IMR-90 (cell line): Measurements from ENCODE around the gene HSF2BP. TPM values are rescaled to one million over a fixed set of nuclear protein-coding genes. Genes with fewer than 3 reads are reported as not detected.

Experiments used
- ATAC-seq: fragments of 200-7000 bp; cut with Tn5 transposase; 2 replicates; pipeline ENCODE4 v1.9.1; 2020; ENCODE audit warnings: low read depth, mild to moderate bottlenecking, moderate library complexity
- BruUV-seq: library from RNA; stranded (reverse); fragments of 400-500 nt; replicated peaks from 2 replicates; lab custom pipeline; 2021; lab: Mats Ljungman, UMichigan
- CTCF ChIA-PET: fragments of 300-600 bp; formaldehyde crosslinking; extraction: SDS; loops from one replicate; lab custom pipeline; 2021; ENCODE audit warnings: antibody characterized with exemption; lab: Yijun Ruan, JAX
- POLR2A ChIA-PET: fragments of 300-600 bp; sonication (Branson Sonifier 250); formaldehyde crosslinking; loops from one replicate; lab custom pipeline; 2022; ENCODE audit warnings: antibody characterized with exemption; ENCODE audit not compliant: unreplicated experiment; lab: Charles Lee
- DNase-seq: peaks from one replicate; pipeline ENCODE4 v3.0.0; 2013
- H2AFZ ChIP-seq: replicated peaks from 2 replicates; pipeline ENCODE3; 2013; ENCODE audit warnings: low read length, mild to moderate bottlenecking; ENCODE audit not compliant: poor library complexity
- H2AK5ac ChIP-seq: 2 replicates; pipeline ENCODE4 v1.6.1; 2013; ENCODE audit warnings: low read depth, low read length, inconsistent platforms
- H2AK9ac ChIP-seq: replicated peaks from 2 replicates; pipeline ENCODE3; 2013; ENCODE audit warnings: mild to moderate bottlenecking, low read depth, low read length, moderate library complexity; ENCODE audit not compliant: poor library complexity
- H2BK120ac ChIP-seq: 2 replicates; pipeline ENCODE4 v1.6.1; 2013; ENCODE audit warnings: low read depth, low read length, inconsistent platforms
- H2BK15ac ChIP-seq: 3 replicates; pipeline ENCODE4 v1.6.1; 2013; ENCODE audit warnings: low read depth, low read length, inconsistent platforms
- H2BK20ac ChIP-seq: 2 replicates; pipeline ENCODE4 v1.6.1; 2013; ENCODE audit warnings: low read depth, mild to moderate bottlenecking, inconsistent platforms, low read length, moderate library complexity
- H2BK5ac ChIP-seq: 2 replicates; pipeline ENCODE4 v1.6.1; 2013; ENCODE audit warnings: mild to moderate bottlenecking, low read depth, low read length, inconsistent platforms; ENCODE audit not compliant: poor library complexity, severe bottlenecking
- H3K14ac ChIP-seq: replicated peaks from 2 replicates; pipeline ENCODE4 v1.6.1; 2013; ENCODE audit warnings: low read depth, low read length, inconsistent platforms
- H3K18ac ChIP-seq: 2 replicates; pipeline ENCODE4 v1.6.1; 2013; ENCODE audit warnings: low read depth, low read length, control low read depth
- H3K23ac ChIP-seq: 2 replicates; pipeline ENCODE4 v1.6.1; 2013; ENCODE audit warnings: low read depth, low read length, inconsistent platforms
- H3K27ac ChIP-seq: 2 replicates; pipeline ENCODE4 v1.5.1; 2013; ENCODE audit warnings: mild to moderate bottlenecking, control low read depth, low read length; ENCODE audit not compliant: insufficient read depth
- H3K27me3 ChIP-seq: 2 replicates; pipeline ENCODE4 v1.6.1; 2013; ENCODE audit warnings: low read length; ENCODE audit not compliant: control insufficient read depth, insufficient read depth
- H3K36me3 ChIP-seq: 2 replicates; pipeline ENCODE4 v1.6.1; 2013; ENCODE audit warnings: low read length, mixed read lengths; ENCODE audit not compliant: control insufficient read depth, insufficient read depth
- H3K4ac ChIP-seq: 2 replicates; pipeline ENCODE4 v1.6.1; 2013; ENCODE audit warnings: low read depth, low read length, inconsistent platforms
- H3K4me1 ChIP-seq: 2 replicates; pipeline ENCODE4 v1.6.1; 2013; ENCODE audit warnings: low read length, mixed read lengths; ENCODE audit not compliant: control insufficient read depth, insufficient read depth
- H3K4me2 ChIP-seq: 2 replicates; pipeline ENCODE4 v1.6.1; 2013; ENCODE audit warnings: low read depth, mild to moderate bottlenecking, control low read depth, low read length, moderate library complexity
- H3K4me3 ChIP-seq: 2 replicates; pipeline ENCODE4 v1.5.1; 2013; ENCODE audit warnings: low read depth, mild to moderate bottlenecking, control low read depth, low read length, moderate library complexity; ENCODE audit not compliant: insufficient read depth
- H3K56ac ChIP-seq: 2 replicates; pipeline ENCODE4 v1.6.1; 2013; ENCODE audit warnings: low read length, inconsistent platforms; ENCODE audit not compliant: insufficient read depth; ENCODE audit errors: extremely low read depth
- H3K79me1 ChIP-seq, 2 experiments: 2 replicates each; pipeline ENCODE4 v1.6.1; 2013; ENCODE audit warnings: low read length in 2 of 2, inconsistent platforms in 1 of 2, low read depth in 1 of 2
- H3K9ac ChIP-seq: 2 replicates; pipeline ENCODE4 v1.6.1; 2013; ENCODE audit warnings: low read depth, low read length, control low read depth
- H3K9me1 ChIP-seq: 2 replicates; pipeline ENCODE4 v1.6.1; 2013; ENCODE audit warnings: low read length, inconsistent platforms; ENCODE audit not compliant: insufficient read depth
- H3K9me3 ChIP-seq: 2 replicates; pipeline ENCODE4 v1.6.1; 2013; ENCODE audit warnings: low read length; ENCODE audit not compliant: control insufficient read depth, insufficient read depth
- H4K20me1 ChIP-seq: 2 replicates; pipeline ENCODE4 v1.6.1; 2013; ENCODE audit warnings: low read length, inconsistent platforms; ENCODE audit not compliant: insufficient read depth
- H4K5ac ChIP-seq: 2 replicates; pipeline ENCODE4 v1.6.1; 2013; ENCODE audit warnings: mild to moderate bottlenecking, low read depth, low read length, control low read depth
- H4K8ac ChIP-seq, 2 experiments: 2 replicates each; pipeline ENCODE4 v1.6.1; 2013; ENCODE audit warnings: low read depth in 2 of 2, low read length in 2 of 2, control low read depth in 1 of 2, inconsistent platforms in 1 of 2
- H4K91ac ChIP-seq: 2 replicates; pipeline ENCODE4 v1.6.1; 2013; ENCODE audit warnings: low read depth, low read length, inconsistent platforms; ENCODE audit not compliant: insufficient read depth
- BHLHE40 ChIP-seq: fragments of 150-350 bp; IDR thresholded peaks from 2 replicates; pipeline ENCODE4 v1.6.1; 2016; ENCODE audit warnings: mild to moderate bottlenecking, low read depth, low read length
- CEBPB ChIP-seq: IDR thresholded peaks from 2 replicates; pipeline ENCODE4 v1.6.1; 2012; ENCODE audit warnings: low read depth, low read length, improper control_type of control experiment
- CHD1 ChIP-seq: IDR thresholded peaks from 2 replicates; pipeline ENCODE4 v1.6.1; 2012; ENCODE audit warnings: low read depth, low read length, improper control_type of control experiment
- ELK1 ChIP-seq: fragments of 150-350 bp; IDR thresholded peaks from 2 replicates; pipeline ENCODE4 v1.6.1; 2016; ENCODE audit warnings: low read depth, mild to moderate bottlenecking, low read length, moderate library complexity, borderline replicate concordance
- FOS ChIP-seq: fragments of 150-350 bp; IDR thresholded peaks from 2 replicates; pipeline ENCODE4 v1.6.1; 2016; ENCODE audit warnings: low read depth, low read length
- MAFK ChIP-seq: IDR thresholded peaks from 2 replicates; pipeline ENCODE4 v1.6.1; 2012; ENCODE audit warnings: low read depth, low read length, improper control_type of control experiment
- MAZ ChIP-seq: IDR thresholded peaks from 2 replicates; pipeline ENCODE4 v1.6.1; 2012; ENCODE audit warnings: low read depth, mild to moderate bottlenecking, low read length, improper control_type of control experiment, moderate library complexity, borderline replicate concordance
- MXI1 ChIP-seq: IDR thresholded peaks from 2 replicates; pipeline ENCODE4 v1.6.1; 2012; ENCODE audit warnings: low read depth, mild to moderate bottlenecking, low read length, moderate library complexity, borderline replicate concordance
- NFE2L2 ChIP-seq: fragments of 150-350 bp; IDR thresholded peaks from 2 replicates; pipeline ENCODE4 v1.6.1; 2016; ENCODE audit warnings: low read depth, mild to moderate bottlenecking, low read length
- POLR2A ChIP-seq: IDR thresholded peaks from 2 replicates; pipeline ENCODE4 v1.6.1; 2012; ENCODE audit warnings: mild to moderate bottlenecking, low read depth, low read length
- RAD21 ChIP-seq: IDR thresholded peaks from 2 replicates; pipeline ENCODE4 v1.6.1; 2012; ENCODE audit warnings: low read length, improper control_type of control experiment
- RCOR1 ChIP-seq: IDR thresholded peaks from 2 replicates; pipeline ENCODE4 v1.6.1; 2012; ENCODE audit warnings: mild to moderate bottlenecking, low read length, improper control_type of control experiment; ENCODE audit not compliant: insufficient replicate concordance
- RFX5 ChIP-seq: IDR thresholded peaks from 2 replicates; pipeline ENCODE4 v1.8.0; 2012; ENCODE audit warnings: low read depth, mild to moderate bottlenecking, low read length, moderate library complexity
- SMC3 ChIP-seq: fragments of 150-350 bp; IDR thresholded peaks from 2 replicates; pipeline ENCODE4 v1.6.1; 2016; ENCODE audit warnings: low read depth, mild to moderate bottlenecking, antibody characterized with exemption, low read length, moderate library complexity
- WGBS, 2 experiments: methylation state at CpG; one replicate each; pipeline versions ENCODE4 v1.1.5 to v1.1.7; 2013; ENCODE audit warnings: missing lambda C conversion rate in 2 of 2; ENCODE audit not compliant: insufficient read length in 1 of 2; ENCODE audit errors: extremely low coverage in 2 of 2; 5-methylcytosine and 5-hydroxymethylcytosine counted together
- dilution Hi-C: fragments of 300-500 bp; cut with HindIII; formaldehyde crosslinking; loops from one replicate; pipeline ENCODE4 v1.14.3; 2018; ENCODE audit warnings: low sequenced_read_pairs; ENCODE audit not compliant: unreplicated experiment
- in situ Hi-C: fragments of 300-500 bp; cut with MboI; formaldehyde crosslinking; loops from 3 replicates; pipeline ENCODE4 v1.14.3; 2019; ENCODE audit warnings: low sequenced_read_pairs, inconsistent platforms, mixed read lengths
- intact Hi-C: fragments of 100-400 bp; cut with micrococcal nuclease; formaldehyde crosslinking; loops from 2 replicates; pipeline ENCODE4 v1.10.0; 2022
- polyA plus RNA-seq, 3 experiments: library from polyadenylated mRNA; depleted of rRNA; stranded (reverse); fragments of >200 nt; gene quantifications; 2 replicates each; pipeline ENCODE4 v1.2.3, GENCODE V29; 2012; ENCODE audit warnings: low replicate concordance in 1 of 3
- total RNA-seq: library from RNA; depleted of rRNA; stranded (reverse); fragments of >200 nt; gene quantifications from 2 replicates; pipeline ENCODE4 v1.2.3, GENCODE V29; 2012
- TF ChIP-seq, protein P1 (sequence below): fragments of 150-350 bp; IDR thresholded peaks from 2 replicates; pipeline ENCODE4 v1.6.1; 2017; ENCODE audit warnings: mild to moderate bottlenecking, antibody characterized with exemption, low read length, low read depth

HSF2BP gene
- total and polyA plus RNA-seq, 2 of the 4 experiments (the other 2 are of a cell fraction): 0.87 to 0.90 TPM

DNA sequence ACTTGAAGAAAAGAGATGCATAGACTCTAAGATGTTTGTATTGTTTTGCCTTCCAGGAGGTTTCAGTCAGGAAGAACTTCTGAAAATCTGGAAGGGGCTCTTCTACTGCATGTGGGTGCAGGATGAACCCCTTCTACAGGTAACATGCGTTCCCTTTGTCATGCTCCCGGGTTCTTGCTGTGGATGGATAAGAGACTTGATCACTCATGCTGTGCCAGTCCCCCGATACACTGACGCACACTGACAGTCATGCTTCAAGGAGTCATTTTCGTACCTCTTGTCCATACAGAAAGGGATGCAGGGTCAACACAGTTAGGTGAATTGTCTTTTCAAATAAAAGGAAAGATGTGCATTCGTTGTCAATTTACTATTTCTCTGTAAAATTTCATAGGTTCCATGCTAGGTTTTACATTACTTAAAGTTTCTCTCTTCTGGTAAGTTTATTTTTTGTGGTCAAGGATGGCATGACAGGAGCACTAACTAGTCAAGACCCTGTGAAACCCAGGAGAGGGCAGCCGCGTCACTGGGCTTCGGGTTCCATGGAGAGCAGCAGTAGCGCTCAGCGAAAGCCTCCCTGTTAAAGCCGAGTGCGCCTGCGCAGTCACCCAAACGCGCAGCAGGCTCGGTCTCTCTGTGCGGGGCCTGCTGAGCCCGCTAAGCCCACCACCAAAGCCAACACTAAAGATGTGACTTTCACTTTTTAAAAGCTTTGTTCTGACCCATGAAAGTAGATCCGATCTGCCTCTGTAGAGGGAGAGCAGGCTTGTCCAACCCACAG is 10.7 kb upstream of the HSF2BP start:
- ChIA-PET CTCF (no interaction called here), POLR2A (no interaction called here)
- intact Hi-C loops (loop anchor here (10.0 kb wide), 1 partner anchor 55 kb away; no protein-coding TSS in a partner anchor), in situ Hi-C loops (no loop called here), dilution Hi-C loops (no loop called here)
- Histone ChIP-seq H3K4me2 (no peak overlapping the region), H3K27me3 (no peaks in the 10 kb centered on the region), H2AK9ac (no peak overlapping the region), H3K9me3 (no peaks in the 10 kb centered on the region), H2AFZ (no peak overlapping the region), H4K20me1 (peaks cover 24% of the 10 kb centered on the region; the same call in 1 of the 2 replicates), H2BK15ac (no peak overlapping the region), H2BK20ac (no peak overlapping the region), H3K4me1 (no peaks in the 10 kb centered on the region), H2AK5ac (no peak overlapping the region), H3K56ac (no peak overlapping the region), H3K27ac (no peak overlapping the region), H4K91ac (no peak overlapping the region), H3K4me3 (no peak overlapping the region), H3K18ac (no peak overlapping the region), H3K9ac (no peak overlapping the region), H4K8ac (no peak overlapping the region), H4K5ac (no peak overlapping the region), H3K36me3 (peaks cover 23% of the 10 kb centered on the region), H3K23ac (no peak overlapping the region), H3K79me1 (peaks cover 36 to 51% of the 10 kb centered on the region in 2 experiments), H3K4ac (no peak overlapping the region), H2BK5ac (no peak overlapping the region), H3K14ac (no peak overlapping the region), H3K9me1 (peaks cover 7% of the 10 kb centered on the region), H2BK120ac (no peak overlapping the region)
- ATAC-seq (no peak), DNase-seq (no peak)
- WGBS, 2 experiments: 95% methylated on average over 8 of the region's 20 CpGs; no CpG with 5 or more reads in 1 of the 2 experiments
- BruUV-seq: no TSS peak
- TF ChIP-seq BHLHE40 (no peak), POLR2A (no peak), RFX5 (no peak), MAZ (no peak), NFE2L2 (no peak), RCOR1 (no peak), SMC3 (no peak), CHD1 (no peak), RAD21 (no peak), CEBPB (no peak), ELK1 (no peak), MAFK (no peak), MXI1 (no peak), FOS (no peak)
- TF ChIP-seq, protein P1, sequence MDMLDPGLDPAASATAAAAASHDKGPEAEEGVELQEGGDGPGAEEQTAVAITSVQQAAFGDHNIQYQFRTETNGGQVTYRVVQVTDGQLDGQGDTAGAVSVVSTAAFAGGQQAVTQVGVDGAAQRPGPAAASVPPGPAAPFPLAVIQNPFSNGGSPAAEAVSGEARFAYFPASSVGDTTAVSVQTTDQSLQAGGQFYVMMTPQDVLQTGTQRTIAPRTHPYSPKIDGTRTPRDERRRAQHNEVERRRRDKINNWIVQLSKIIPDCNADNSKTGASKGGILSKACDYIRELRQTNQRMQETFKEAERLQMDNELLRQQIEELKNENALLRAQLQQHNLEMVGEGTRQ: no peak
